VCaP (cell line): ENCODE results near the gene GORASP1.

Source experiments
- H3K27ac ChIP-seq: fragments of 450-650 bp; 2 replicates; pipeline ENCODE4 v1.5.1; 2017
- CTCF ChIP-seq: fragments of 450-650 bp; conservative IDR thresholded peaks from 2 replicates; pipeline ENCODE4 v1.5.1; 2017; ENCODE audit warnings: mild to moderate bottlenecking, moderate library complexity

Gene GORASP1

GRCh38 chr3:39133822-39134221, 26.4 kb upstream of the GORASP1 start:
- TF ChIP-seq CTCF, result no peak
- no peak overlapping the region for H3K27ac ChIP-seq

DNA sequence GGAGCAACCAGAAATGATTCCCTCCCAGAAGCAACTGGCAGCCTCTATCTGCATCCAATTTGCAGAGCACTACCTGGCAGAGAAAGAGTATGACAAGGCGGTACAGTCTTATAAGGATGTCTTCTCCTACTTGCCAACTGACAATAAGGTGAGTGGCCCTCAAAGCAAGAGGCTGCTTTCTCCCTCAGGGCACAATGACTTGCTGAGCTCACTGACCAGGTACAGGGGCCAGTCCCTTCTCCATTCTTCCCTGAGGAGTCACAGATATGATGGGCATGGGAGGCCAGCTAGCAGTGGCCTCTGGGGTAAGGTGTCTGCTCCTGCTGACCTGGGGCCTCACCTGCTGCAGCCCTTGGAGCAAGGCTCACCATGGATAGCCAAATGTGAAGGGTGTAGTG, 25.7 kb upstream of the GORASP1 start:
- TF ChIP-seq CTCF, result no peak

DNA sequence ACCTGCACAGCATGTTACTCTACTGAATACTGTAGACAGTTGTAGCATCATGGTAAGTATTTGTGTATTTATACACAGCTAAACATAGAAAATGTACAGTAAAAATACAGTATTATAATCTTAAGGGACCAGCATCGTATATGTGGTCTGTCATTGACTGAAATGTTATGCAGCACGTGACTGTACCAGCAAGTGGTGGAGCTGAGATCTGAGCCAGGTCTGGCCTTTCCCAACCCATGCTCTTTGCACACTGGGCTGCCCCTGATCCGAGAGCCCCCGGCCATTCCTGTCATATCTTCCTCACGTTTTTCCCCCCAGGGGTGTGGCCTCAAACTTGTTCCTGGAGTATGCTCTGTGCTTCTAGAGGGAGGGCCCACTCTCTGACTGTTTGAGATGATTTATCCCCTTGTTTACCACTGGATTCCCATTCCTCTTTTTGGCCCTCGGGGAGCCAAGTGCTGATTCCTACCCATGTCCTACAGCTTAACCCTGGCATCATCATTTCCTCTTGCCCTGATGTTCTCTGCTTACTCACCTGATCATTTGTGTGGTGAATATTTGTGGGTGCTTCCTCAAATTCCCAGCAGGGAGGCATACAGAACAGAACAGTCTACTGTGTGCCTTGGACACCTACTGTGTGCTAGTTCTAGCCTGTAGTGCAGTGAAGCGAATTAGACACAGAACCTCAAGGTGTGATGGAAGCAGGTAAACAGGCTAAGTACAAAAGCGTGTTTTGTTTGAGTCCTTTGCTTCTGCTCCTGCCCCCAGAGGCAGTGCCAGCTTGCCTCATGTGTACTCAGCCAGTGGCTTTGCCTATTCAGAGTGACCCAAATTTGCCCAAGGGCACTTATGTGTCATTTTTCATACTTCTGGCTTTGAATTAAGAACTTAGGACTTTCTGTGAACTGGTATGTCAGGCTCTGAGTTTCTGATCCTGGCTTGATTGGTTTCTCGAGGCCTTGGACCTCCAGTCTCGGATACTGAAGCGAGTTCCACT, 25.0 kb upstream of the GORASP1 start:
- no peak overlapping the region for H3K27ac ChIP-seq

More for the DNA sequence above, 25.7 kb upstream of the GORASP1 start:
- no peak overlapping the region for H3K27ac ChIP-seq

DNA sequence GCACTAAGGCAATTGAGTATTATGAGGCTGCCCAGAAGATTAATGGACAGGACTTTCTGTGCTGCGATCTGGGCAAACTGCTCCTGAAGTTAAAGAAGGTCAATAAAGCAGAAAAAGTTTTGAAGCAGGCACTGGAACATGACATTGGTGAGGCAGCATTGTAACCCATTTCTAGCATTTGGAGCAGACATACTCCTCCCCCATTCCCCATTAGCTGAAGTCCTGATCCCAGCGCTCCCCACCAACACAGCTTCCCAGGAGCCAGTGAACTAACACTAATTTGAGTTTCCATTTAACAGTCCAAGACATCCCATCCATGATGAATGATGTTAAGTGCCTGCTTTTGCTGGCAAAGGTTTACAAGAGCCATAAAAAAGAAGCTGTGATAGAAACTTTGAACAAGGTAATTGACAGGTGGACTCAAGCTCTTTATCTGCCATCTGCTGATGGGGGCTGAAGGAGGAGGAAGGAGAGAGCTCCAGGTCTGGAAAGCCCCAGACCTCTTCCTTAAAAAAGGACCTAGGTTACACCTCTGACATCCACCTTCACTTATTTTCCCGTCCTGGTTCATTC, 23.4 kb upstream of the GORASP1 start:
- H3K27ac ChIP-seq, result peak overlapping the region; percentile 37; the same call in 1 of the 2 replicates
- no peak for TF ChIP-seq CTCF

More for the DNA sequence above, 25.0 kb upstream of the GORASP1 start:
- no peak for TF ChIP-seq CTCF

DNA sequence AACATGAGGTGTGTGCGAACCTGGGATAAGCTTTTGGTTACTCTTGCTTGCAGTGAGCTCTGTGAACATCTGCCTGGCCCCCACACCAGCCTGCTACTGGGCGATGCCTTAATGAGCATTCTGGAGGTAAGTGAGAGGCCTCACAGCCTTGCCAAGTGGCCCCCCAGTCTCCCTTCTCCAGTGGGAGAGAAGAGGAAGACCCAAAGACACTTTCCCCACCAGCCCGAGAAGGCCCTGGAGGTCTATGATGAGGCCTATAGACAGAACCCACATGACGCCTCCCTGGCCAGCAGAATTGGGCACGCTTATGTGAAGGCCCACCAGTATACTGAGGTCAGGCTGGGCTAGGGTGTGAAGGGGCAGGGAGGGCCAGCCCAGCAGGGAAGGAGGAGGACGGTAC, 22.6 kb upstream of the GORASP1 start:
- TF ChIP-seq CTCF, result no peak
- H3K27ac ChIP-seq, result peak overlapping the region; percentile 37

GRCh38 chr3:39128951-39129350, 21.5 kb upstream of the GORASP1 start:
- H3K27ac ChIP-seq, result no peak overlapping the region
- no peak for TF ChIP-seq CTCF

DNA sequence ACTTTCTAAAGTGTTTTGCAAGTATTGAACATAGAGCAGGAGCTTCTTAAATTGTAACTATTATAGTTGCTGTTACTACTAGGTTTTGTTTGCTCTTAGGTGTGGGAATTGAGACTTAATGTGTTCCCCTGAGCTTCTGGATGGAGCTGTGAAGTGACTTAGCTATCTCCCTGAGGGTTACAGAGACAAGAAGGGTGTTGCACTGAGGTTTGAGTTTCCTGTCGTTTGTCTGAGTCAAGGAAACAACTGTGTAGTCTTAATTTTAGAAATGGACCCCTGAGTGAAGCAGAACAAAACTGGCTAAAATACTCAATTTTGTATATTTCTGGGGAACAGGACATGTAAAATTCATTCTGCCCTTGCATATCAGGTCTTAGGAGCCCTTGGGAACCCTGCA, 20.5 kb upstream of the GORASP1 start:
- TF ChIP-seq CTCF, result no peak
- H3K27ac ChIP-seq, result no peak overlapping the region
